K562 (cell line): ENCODE measurements around the gene PATL1. TPM values are rescaled to one million over a fixed set of nuclear protein-coding genes. Genes with fewer than 3 reads are reported as not detected.

Experiments
- CHD4 ChIP-seq: fragments of 200-600 bp; sonication (generic); IDR thresholded peaks from 3 replicates; pipeline ENCODE4 v1.6.1; 2012; ENCODE audit warnings: low read depth, mild to moderate bottlenecking, mixed read lengths, low read length, inconsistent platforms; ENCODE audit not compliant: insufficient read depth, insufficient replicate concordance, poor library complexity, severe bottlenecking
- CREB1 ChIP-seq, 2 experiments: sonication (generic) in 1 of 2; formaldehyde crosslinking in 1 of 2; IDR thresholded peaks; 2 replicates each; pipeline versions ENCODE4 v1.6.1 to v1.8.0; 2012 to 2022; ENCODE audit warnings: inconsistent platforms in 1 of 2, mild to moderate bottlenecking in 1 of 2, missing genetic modification reagents in 1 of 2, moderate library complexity in 1 of 2
- E2F3 ChIP-seq: fragments of 250-450 bp; sonication (Bioruptor Pico); IDR thresholded peaks from 2 replicates; pipeline ENCODE4 v1.4.0; 2020; ENCODE audit warnings: mild to moderate bottlenecking
- ETV5 ChIP-seq: sonication (generic); formaldehyde crosslinking; IDR thresholded peaks from 2 replicates; pipeline ENCODE4 v1.4.0; 2020; ENCODE audit warnings: low read depth, mild to moderate bottlenecking, missing genetic modification reagents
- FOXM1 ChIP-seq, 2 experiments: fragments of 450-650 bp in 1 of 2; sonication (generic) in 1 of 2; formaldehyde crosslinking in 1 of 2; IDR thresholded peaks; 2 replicates each; pipeline versions ENCODE4 v1.6.1 to v1.9.0; 2017 to 2022; ENCODE audit warnings: low read depth in 2 of 2, mild to moderate bottlenecking in 2 of 2, missing genetic modification reagents in 1 of 2, moderate library complexity in 1 of 2
- GTF2A2 ChIP-seq: IDR thresholded peaks from 2 replicates; pipeline ENCODE4 v1.6.1; 2016; ENCODE audit warnings: mild to moderate bottlenecking, missing genetic modification characterization, missing compliant biosample characterization
- HMG20B ChIP-seq: fragments of 250-450 bp; sonication (Bioruptor Pico); IDR thresholded peaks from 2 replicates; pipeline ENCODE4 v1.5.0; 2021; ENCODE audit warnings: mild to moderate bottlenecking
- MTA3 ChIP-seq: fragments of 450-650 bp; formaldehyde crosslinking; IDR thresholded peaks from 2 replicates; pipeline ENCODE4 v1.6.1; 2017; ENCODE audit warnings: mild to moderate bottlenecking, borderline replicate concordance
- MYNN ChIP-seq, 2 experiments: sonication (generic); formaldehyde crosslinking in 1 of 2; IDR thresholded peaks; 2 replicates each; pipeline versions ENCODE4 v1.5.0 to v1.6.1; 2016 to 2020; ENCODE audit warnings: antibody characterized with exemption in 1 of 2, missing genetic modification reagents in 1 of 2
- NCOR1 ChIP-seq: fragments of 450-650 bp; IDR thresholded peaks from 2 replicates; pipeline ENCODE4 v1.6.1; 2016; ENCODE audit warnings: mild to moderate bottlenecking, moderate library complexity
- POLR2AphosphoS5 ChIP-seq: IDR thresholded peaks from 2 replicates; pipeline ENCODE4 v1.6.1; 2011; ENCODE audit warnings: mild to moderate bottlenecking, low read depth, low read length, moderate library complexity; ENCODE audit not compliant: control insufficient read depth, insufficient read depth
- POLR2H ChIP-seq: IDR thresholded peaks from 2 replicates; pipeline ENCODE4 v1.6.1; 2016; ENCODE audit warnings: missing genetic modification characterization, low read depth, mild to moderate bottlenecking, control low read depth, missing compliant biosample characterization, moderate library complexity
- RBM22 ChIP-seq: fragments of 200-400 bp; formaldehyde crosslinking; IDR thresholded peaks from 2 replicates; pipeline ENCODE4 v1.6.1; 2018; ENCODE audit warnings: low read length, low read depth; ENCODE audit not compliant: poor library complexity, severe bottlenecking
- SMARCA5 ChIP-seq: fragments of 450-650 bp; IDR thresholded peaks from 2 replicates; pipeline ENCODE4 v1.6.1; 2016
- ZBTB34 ChIP-seq: fragments of 250-450 bp; sonication (Bioruptor Pico); IDR thresholded peaks from 2 replicates; pipeline ENCODE4 v1.8.0; 2021; ENCODE audit warnings: mild to moderate bottlenecking, moderate library complexity
- ZBTB9 ChIP-seq: fragments of 450-650 bp; formaldehyde crosslinking; IDR thresholded peaks from 2 replicates; pipeline ENCODE4 v1.4.0; 2020; ENCODE audit warnings: mild to moderate bottlenecking, moderate library complexity
- ZNF121 ChIP-seq: sonication (generic); formaldehyde crosslinking; conservative IDR thresholded peaks from 2 replicates; pipeline ENCODE4 v1.8.0; 2022; ENCODE audit warnings: missing genetic modification reagents
- ZNF253 ChIP-seq: fragments of 250-450 bp; sonication (Bioruptor Pico); conservative IDR thresholded peaks from 2 replicates; pipeline ENCODE4 v1.6.1; 2021; ENCODE audit warnings: mild to moderate bottlenecking
- ZNF76 ChIP-seq: fragments of 250-450 bp; sonication (Bioruptor Pico); IDR thresholded peaks from 2 replicates; pipeline ENCODE4 v1.4.0; 2020; ENCODE audit warnings: mild to moderate bottlenecking, moderate library complexity, borderline replicate concordance
- polyA plus RNA-seq, 8 experiments: library from polyadenylated mRNA; depleted of rRNA in 4 of 8; stranded (reverse) in 5 of 8; unstranded in 3 of 8; fragments of >200 nt; fragmentation: Nextera tagmentation in 2 of 8; fragmentation: Illumina TruSeq in 1 of 8; extraction: Ambion mirVana in 2 of 8; extraction: Trizol in 1 of 8; gene quantifications; 2 replicates each; pipeline versions ENCODE4 v1.2.1 to v1.2.3, GENCODE V29; 2011 to 2014; ENCODE audit warnings: inconsistent platforms in 1 of 8, missing spikeins in 1 of 8
- total RNA-seq, 7 experiments: library from RNA; depleted of rRNA in 6 of 7; stranded (reverse); fragments of >200 nt in 6 of 7; fragmentation: Illumina TruSeq in 2 of 7; extraction: Trizol in 2 of 7; gene quantifications; 2 replicates each; pipeline versions ENCODE4 v1.2.1 to v1.2.3, GENCODE V29; 2011 to 2021; ENCODE audit warnings: low replicate concordance in 1 of 7
- TF ChIP-seq, protein P1 (sequence below): fragments of 250-450 bp; sonication (Bioruptor Pico); IDR thresholded peaks from 2 replicates; pipeline ENCODE4 v1.5.1; 2021; ENCODE audit warnings: mild to moderate bottlenecking
- TF ChIP-seq, protein P2 (sequence below): fragments of 250-450 bp; sonication (Bioruptor Pico); IDR thresholded peaks from 2 replicates; pipeline ENCODE4 v1.8.0; 2022; ENCODE audit warnings: moderate library complexity, mild to moderate bottlenecking, inconsistent platforms
- TF ChIP-seq, protein P3 (sequence below): sonication (generic); formaldehyde crosslinking; IDR thresholded peaks from 2 replicates; pipeline ENCODE4 v1.4.0; 2020; ENCODE audit warnings: mild to moderate bottlenecking, missing genetic modification reagents

Gene PATL1
- total and polyA plus RNA-seq, 9 of the 15 experiments (the other 6 are each of a cell fraction or from before 2014, with no cell fraction given), result 3.2 to 48.0 (median 16.4) TPM

DNA sequence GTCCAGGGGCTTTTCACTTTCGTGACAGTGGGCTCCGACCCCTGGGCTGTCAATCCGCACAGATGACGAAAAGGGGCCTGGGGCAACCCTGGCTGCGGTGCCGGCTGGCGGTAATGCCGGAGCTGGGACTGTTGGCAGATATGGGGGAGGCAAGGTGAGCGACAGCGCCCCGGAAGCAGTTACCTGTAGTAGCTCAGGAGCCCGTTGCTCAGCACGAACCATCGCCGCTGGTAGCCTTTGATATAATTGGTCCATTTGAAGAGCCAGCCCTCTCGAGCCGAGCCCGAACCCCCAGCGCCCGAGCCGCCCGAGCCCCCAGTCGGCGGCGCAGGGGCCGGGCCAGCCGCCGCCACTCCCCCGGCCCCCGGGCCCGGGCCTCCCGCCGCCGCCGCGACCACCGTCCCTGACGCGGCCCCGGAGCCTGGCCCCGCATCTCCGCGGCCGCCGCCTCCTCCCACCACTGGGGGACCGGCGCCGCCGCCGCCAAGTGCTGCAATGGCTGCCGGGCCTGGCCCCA, 53.7 kb downstream of the PATL1 start (continued):
- TF ChIP-seq, protein P1, sequence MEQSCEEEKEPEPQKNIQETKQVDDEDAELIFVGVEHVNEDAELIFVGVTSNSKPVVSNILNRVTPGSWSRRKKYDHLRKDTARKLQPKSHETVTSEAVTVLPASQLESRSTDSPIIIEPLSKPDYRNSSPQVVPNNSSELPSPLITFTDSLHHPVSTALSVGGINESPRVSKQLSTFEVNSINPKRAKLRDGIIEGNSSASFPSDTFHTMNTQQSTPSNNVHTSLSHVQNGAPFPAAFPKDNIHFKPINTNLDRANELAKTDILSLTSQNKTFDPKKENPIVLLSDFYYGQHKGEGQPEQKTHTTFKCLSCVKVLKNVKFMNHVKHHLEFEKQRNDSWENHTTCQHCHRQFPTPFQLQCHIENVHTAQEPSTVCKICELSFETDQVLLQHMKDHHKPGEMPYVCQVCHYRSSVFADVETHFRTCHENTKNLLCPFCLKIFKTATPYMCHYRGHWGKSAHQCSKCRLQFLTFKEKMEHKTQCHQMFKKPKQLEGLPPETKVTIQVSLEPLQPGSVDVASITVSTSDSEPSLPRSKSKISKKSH (CRISPR knock-in tag), result no peak
- no peak for TF ChIP-seq RBM22
- no peak for TF ChIP-seq CHD4
- no peak for TF ChIP-seq ETV5 (CRISPR knock-in tag)
- no peak for TF ChIP-seq ZBTB34 (CRISPR knock-in tag)
- TF ChIP-seq SMARCA5, result no peak
- TF ChIP-seq ZBTB9 (CRISPR knock-in tag), result no peak
- no peak for TF ChIP-seq FOXM1 (IDR thresholded peaks at IDR 0.05; ENCODE audit: low read depth)
- TF ChIP-seq FOXM1 (CRISPR knock-in tag; IDR thresholded peaks at IDR 0.05; ENCODE audit: low read depth), result peak; percentile 28; the same call in 1 of the 2 replicates
- TF ChIP-seq MYNN (IDR thresholded peaks at IDR 0.05), result no peak
- TF ChIP-seq MYNN (CRISPR knock-in tag; IDR thresholded peaks at IDR 0.05), result no peak
- TF ChIP-seq ZNF253 (CRISPR knock-in tag), result no peak
- no peak for TF ChIP-seq GTF2A2 (tag)
- TF ChIP-seq, protein P2, sequence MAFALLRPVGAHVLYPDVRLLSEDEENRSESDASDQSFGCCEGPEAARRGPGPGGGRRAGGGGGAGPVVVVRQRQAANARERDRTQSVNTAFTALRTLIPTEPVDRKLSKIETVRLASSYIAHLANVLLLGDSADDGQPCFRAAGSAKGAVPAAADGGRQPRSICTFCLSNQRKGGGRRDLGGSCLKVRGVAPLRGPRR (CRISPR knock-in tag), result no peak
- TF ChIP-seq MTA3, result no peak
- TF ChIP-seq NCOR1, result no peak
- TF ChIP-seq, protein P3, sequence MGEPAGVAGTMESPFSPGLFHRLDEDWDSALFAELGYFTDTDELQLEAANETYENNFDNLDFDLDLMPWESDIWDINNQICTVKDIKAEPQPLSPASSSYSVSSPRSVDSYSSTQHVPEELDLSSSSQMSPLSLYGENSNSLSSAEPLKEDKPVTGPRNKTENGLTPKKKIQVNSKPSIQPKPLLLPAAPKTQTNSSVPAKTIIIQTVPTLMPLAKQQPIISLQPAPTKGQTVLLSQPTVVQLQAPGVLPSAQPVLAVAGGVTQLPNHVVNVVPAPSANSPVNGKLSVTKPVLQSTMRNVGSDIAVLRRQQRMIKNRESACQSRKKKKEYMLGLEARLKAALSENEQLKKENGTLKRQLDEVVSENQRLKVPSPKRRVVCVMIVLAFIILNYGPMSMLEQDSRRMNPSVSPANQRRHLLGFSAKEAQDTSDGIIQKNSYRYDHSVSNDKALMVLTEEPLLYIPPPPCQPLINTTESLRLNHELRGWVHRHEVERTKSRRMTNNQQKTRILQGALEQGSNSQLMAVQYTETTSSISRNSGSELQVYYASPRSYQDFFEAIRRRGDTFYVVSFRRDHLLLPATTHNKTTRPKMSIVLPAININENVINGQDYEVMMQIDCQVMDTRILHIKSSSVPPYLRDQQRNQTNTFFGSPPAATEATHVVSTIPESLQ (CRISPR knock-in tag), result no peak
- no peak for TF ChIP-seq HMG20B (CRISPR knock-in tag)
- TF ChIP-seq ZNF76 (CRISPR knock-in tag), result no peak
- no peak for TF ChIP-seq POLR2H (tag)
- TF ChIP-seq E2F3 (CRISPR knock-in tag), result no peak
- TF ChIP-seq ZNF121, result no peak
- no peak for TF ChIP-seq POLR2AphosphoS5
- no peak for TF ChIP-seq CREB1 (IDR thresholded peaks at IDR 0.05)
- TF ChIP-seq CREB1 (CRISPR knock-in tag; IDR thresholded peaks at IDR 0.05), result no peak
